Kidney capillary endothelial cell (primary cell): Measurements from ENCODE around the gene LAMA1.

Experiments used
- DNase-seq: peaks from one replicate; pipeline ENCODE4 v3.0.0-alpha.2; 2018; ENCODE audit warnings: low spot score

LAMA1 gene

DNA sequence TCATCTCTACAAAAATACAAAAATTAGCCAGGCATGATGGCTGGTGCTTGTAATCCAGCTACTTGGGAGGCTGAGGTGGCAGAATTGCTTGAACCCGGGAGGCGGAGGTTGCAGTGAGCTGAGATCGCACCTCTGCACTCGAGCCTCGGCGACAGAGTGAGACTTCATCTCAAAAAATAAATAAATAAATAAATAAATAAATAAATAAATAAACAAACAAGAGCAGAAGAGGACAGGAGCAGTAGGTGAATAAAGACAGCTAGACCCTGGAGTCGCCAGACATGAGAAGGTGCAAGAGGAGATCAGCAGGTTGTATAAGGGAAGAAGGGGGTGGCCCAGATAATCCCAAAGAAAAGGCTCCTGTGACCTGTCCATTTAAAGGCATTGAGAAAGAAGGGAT, 12.3 kb downstream of the LAMA1 start:
- DNase-seq = no peak

DNA sequence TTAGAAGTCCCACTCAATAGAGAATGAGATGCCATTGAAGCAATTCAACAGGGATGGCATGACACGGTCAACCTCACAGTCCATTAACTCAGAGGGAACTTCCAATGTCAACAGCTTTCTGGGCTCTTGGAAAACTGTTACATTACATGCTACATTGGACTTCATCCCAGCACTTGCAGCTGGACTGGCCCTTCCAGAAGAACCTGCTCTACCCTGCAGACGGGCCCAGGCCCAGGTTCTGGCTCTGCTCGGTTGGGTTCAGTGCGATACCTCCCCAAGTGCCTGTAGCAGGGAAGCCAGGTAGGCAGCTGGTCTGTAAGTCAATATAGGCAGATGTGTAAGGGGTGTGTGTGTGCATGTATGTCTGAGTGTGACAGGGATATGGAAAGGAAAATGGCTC, 12.9 kb downstream of the LAMA1 start:
- no peak for DNase-seq

DNA sequence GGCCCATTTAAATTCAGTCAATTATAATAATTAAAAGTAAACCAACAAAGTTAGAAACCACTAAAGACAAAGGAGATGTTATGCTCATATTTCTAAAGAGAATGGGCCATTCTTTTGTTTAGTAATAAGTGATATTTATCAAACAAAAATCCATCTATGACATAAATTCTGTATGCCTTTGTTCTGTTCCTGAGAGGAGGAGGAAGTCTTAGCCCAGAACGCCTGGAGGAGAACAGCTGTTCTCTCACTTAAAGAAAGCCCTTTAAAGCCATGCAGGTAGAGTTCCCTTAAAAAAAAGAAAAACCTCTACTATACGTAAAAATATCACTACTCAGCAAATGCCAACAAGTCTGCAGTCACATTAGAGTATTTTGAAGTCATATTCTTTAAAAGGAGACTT, 15.5 kb downstream of the LAMA1 start:
- DNase-seq = no peak

DNA sequence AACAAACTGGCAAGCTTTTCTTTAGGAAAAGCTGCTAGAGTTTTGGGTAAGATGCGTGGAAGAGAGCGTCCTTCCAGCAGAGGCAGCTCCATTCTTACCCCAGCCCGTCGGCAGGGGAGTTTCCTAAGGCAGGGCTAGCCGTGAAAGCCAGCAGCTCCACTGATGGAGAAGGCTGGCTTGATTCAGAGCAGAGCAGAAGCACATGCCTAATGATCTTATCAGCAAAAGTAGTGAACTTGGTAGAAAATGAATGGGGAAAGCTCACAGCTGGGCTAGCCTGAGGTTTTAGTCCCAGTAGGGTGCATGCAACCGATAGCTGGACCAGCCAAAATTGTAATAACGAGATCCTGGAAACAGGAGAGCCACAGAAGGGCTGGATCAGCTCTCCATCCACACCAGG, 20.8 kb downstream of the LAMA1 start:
- no peak for DNase-seq

DNA sequence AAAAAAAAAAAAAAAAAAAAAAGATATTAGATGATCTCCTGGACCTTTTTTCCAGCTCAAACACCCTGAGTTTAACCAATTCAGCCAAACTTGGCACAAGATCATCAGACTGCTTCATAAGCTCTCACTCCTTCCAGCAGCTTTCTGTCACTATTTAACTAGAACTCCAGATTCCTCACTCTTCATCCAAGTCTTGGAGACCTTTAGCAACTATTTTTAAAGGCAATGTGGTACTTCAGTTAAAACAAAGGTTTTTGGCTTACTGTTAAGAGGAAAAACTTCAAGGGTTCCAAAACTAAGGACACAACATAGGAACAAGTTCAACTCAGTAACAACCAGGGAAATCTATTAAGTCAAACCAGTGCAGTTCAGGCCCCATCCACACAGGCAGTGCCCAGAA, 23.2 kb downstream of the LAMA1 start:
- DNase-seq = no peak

DNA sequence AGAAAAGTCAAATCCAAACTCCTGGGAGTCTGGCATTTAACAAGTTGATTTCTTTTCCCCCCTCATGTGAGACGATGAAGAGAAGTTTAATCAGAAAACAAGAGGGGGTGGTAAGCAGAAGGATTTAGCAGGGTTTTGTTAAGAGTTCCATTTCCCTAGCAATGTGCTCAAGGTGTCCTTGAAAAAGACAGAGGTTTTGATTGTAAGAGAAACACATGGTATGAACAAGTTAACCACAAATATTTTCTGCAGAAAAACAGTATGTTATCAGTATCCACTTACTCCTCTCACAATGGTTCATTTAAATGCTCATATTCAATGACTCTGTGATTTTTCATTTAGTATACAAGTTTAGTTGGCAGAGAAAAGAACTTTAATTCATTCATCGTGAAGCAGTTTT, 26.8 kb downstream of the LAMA1 start:
- no peak for DNase-seq

DNA sequence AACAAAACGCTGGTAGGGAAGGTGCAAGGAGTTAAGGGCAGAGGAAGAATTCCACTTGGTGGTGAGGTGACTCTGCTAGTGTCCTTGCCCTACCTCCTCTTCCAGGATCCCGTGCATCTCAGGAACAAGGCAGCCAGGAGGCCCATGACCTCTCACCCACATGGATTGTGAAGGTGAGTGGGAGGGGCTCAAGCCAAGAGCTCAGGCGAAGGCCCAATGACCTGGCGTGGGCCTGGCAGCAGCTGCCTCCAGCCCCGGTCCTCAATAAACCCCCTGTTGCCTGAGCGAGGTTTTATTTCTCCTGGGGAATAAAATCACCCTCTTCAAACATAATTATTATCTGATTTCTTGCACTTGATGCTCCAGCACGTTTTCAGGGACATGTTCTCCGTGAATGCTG, 28.2 kb downstream of the LAMA1 start:
- DNase-seq = no peak

DNA sequence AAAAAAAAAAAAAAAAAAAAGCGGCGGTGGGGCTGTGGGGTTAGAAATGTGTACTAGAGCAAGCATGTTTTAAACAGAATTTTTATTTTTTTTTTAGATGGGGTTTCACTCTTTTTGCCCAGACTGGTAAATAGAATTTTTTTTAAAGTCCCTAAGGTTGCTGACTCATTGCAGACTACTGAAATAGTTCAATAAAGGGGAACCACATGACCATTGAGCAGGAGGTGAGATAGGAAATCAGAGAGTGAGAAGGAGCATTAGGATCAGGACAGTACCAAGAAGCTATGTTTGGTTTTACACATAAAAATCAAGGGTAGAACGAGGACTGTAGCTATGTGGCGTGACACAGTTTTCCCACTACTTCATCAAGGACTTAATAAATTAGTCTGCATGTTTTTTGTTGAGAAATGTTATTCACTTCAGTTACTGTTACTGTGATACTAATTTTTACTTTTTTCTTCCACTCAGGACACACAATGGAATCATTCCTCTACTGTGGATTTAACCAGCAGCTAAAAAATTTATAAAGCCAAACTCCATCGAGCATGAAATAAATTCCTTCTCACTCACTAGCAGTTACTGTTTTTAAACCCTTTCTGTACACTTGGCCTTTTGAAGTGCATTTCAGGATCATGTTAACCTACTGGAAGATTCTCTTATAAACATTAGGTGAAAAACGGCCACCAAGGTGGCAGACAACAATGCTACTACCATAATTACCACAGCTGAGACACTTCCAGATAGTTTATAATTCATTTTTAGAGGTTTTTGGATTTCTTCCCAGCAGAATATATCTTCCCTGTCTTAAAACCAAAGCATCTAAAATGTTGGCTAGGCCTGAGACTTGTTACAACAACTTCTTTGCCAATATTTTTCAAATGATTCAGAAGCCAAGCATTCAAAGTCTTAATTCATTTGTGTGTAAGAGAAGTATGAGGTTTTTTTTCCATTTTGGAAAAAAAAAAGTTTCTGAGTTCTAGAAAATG, 33.2 kb downstream of the LAMA1 start:
- DNase-seq = no peak

DNA sequence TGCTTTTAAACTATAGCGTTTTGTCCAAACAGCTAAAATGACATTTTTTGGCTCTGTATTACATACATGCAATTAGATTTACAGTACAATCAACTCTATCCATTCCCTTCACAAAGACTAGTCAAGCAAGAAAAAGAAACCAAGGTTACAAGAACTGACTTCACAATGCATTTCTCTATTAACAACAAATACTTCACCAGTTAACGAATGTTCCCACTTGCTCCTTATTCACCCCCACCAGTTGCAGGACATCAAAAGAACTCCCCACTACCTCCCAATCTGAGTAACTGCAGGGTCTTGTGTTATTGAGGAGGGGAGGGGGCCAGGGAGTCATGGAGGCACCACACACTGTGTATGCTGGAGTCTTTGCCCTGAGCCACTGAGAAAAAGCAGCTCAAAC, 34.9 kb downstream of the LAMA1 start:
- DNase-seq = no peak

DNA sequence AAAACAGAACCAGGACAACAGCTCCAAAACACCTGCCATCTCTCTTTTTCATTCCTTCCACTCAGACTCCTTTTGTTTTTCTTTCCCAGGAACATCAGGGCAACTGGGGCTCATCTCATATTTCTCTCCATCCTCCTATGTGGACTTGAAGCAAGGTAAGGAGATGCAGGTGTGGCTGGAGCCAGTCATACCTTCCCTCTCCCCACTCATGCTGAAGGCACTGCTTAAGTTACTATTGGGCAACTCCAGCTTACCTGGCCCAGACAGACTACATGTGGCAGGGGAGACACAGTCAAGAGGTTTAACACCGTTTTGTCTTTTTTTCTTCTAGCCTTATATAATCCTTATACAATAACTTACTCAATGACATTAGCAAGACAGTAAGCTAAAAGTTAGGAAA, 38.4 kb downstream of the LAMA1 start:
- no peak for DNase-seq

DNA sequence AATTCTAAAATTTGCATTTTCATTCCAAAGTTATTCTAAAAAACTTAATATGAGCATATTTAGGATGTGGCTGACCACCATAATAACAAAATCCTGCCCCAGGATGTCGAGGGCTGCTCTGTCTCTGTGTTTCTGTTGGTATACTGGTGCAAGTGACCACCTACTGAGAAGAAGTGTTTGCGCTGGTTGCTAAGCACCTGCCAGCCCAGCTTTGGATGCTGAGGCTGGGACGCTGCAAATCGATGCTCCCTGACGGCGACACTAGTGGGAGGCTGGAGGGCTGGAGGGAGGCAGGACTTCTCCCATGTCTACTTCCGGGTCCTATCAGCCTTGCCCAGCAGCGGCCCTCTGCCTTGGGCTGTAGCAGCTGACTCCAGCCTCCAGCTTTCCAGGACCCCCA, 45.0 kb downstream of the LAMA1 start:
- DNase-seq = no peak

DNA sequence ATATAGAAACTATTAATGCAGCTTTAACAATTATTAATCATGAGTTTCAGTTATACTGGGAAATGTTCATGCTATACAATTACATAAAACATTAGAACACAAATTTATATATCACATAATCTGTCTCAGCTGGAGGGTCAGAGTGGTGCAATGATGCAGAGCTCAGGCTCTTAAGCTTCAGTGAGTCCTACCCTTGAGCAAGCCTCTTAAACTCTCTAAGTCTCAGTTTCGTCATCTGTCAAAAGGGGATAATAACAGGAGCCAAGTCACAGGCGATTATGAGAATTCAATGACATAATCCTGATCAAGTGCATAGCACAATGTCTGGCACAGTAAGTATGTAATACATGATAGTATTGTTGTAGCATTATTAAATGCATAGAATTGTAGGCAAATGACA, 46.0 kb downstream of the LAMA1 start:
- no peak for DNase-seq

DNA sequence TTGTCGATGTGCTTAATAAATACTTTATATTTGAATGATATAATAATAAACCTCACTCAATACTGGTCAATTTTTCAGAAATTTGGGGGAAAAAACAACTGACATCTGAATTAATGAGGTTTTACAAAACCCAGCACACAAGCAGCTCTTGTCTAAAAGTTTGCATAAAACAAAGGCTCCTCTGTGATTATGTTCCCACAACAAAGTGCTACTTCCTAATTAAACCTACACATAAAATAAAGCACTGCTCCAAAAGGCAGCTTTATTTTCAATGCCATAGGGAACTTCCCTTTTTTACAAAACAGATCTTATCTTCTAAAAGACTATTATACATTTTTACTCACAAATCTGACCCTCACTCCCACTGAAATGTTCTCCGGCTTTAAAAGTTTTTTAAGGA, 47.1 kb downstream of the LAMA1 start:
- DNase-seq = no peak

DNA sequence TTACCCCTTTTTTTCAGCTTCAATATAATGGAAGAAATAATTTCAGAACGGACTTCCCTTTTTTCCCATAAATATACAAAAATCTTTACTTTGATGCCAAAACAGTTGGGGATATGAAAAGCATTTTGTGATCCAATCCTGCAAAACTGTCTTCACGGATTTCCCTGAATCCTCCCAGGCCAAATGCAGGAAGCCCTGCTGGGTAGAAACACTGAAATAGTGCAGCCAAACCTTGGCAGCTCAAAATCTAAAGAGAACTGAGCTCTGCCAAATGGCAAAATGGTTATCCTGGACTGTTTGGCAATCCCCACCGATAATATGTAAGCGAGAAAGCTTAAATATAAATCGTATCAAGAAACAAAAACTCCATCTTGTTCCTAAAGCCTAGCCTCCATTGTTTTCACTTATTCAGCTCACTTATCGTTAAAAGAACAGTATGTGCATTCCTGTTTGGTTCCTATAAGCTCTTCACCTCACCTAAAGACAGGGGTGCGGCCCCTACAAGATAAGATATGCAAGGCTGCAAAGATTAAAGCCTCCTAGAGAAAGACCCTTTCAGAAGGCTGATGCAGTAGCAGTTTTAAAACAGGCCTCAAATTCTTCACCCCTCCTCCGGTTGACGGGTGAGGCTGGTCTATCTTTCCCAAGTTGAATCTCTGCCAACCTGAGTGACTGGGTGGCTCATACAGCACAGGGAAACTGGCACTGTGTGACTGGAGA, 48.6 kb downstream of the LAMA1 start:
- DNase-seq = no peak

DNA sequence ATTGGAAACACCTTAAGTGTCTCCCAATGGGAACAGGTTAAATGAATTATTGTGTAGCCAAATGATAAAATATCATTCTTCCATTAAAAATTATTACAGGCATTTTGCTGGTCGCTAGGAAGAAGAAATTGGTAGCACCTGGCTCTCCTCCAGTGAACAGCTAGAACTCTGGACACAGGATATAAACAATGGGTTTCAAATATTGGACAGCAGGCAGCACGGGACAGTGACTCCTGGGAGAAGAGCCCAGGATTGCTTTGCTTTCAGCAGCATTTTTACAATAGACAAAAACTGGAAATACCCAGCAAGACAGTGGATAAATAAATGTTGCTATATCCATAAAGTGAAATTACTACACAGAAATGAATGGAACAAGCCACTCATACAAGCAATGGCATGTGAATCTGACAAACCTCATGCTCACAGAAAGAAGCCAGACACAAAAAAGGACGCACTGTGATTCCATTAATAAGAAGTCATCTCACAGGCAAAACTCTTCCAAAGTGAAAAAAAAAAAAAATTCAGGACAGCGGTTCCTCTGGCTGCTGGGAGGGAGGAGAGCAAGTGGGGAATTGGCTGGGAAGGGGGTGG, 50.5 kb downstream of the LAMA1 start:
- DNase-seq = no peak

DNA sequence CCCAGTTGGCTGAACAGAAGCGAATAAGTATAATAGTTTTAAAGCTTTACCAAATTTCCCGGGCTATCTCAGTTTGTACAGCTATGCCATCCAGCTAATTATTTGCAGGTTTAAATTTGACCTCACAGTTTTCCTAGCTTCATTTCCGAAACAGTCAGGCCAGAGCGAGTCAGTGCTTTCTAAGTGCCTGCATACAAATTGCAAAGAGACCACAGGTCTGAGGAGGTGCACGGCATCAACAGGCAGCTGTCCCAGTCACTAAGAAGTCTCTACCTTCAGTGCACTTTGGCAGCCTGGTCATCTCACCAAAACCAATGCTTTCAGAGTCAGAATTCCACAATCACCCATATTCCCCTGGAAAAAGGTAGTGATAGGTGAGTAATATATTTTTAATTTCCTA, 51.9 kb downstream of the LAMA1 start:
- DNase-seq = no peak

DNA sequence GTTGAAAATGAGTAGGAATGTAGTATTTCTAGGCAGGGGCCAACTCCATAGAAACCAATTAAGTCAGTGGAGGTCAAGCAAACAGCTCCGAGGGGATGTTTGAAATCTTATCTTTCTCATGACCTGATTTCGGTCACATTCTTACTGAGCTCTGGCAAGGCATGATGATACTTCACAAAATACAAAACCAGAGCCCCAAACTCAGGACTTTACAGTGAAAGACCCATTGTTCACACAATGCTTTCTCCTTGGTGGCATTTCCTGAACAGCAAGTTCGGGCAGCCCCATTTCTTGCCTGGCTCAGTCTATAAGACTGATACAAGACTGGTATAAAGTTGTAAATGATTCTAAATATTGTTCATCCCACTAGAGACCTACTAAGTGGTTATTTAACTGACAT, 53.3 kb downstream of the LAMA1 start:
- DNase-seq = no peak

DNA sequence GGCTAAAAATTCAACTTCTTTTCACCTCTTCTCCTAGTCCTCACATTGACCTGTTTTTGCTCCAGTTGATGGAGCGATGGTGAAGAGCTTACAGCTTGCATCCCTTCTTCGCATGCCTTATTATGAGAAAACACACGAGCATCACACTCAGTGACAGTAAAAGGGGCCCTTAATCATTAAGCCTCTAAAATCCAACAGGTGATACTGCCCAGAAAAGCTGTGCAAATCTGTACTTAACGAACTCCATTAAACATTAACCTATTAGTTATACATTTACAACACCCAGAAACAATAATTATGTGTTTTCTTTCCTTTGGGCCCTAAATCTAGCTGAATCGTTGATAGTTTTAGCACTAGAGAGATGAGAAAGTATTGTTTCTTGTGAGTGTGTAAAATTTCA, 54.8 kb downstream of the LAMA1 start:
- DNase-seq = no peak

DNA sequence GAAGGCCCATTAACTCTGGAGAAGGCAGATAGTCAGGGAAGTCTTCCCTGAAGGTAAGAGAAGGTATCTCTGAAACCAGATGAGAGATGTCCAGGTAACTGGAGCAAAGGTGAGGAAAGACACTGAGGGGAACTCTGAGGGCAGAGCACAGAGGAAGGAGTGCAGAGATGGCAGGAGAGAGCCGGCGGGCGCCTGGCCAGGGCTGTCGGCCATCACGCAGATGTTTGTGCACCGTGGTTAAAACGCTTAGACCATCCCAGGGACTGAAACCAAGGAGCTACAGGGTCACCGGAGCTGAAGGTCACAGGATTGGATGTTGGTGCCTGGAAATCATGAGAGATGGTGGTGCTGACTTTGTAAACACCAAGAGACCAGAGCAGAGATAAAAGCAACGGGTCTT, 55.4 kb downstream of the LAMA1 start:
- no peak for DNase-seq

DNA sequence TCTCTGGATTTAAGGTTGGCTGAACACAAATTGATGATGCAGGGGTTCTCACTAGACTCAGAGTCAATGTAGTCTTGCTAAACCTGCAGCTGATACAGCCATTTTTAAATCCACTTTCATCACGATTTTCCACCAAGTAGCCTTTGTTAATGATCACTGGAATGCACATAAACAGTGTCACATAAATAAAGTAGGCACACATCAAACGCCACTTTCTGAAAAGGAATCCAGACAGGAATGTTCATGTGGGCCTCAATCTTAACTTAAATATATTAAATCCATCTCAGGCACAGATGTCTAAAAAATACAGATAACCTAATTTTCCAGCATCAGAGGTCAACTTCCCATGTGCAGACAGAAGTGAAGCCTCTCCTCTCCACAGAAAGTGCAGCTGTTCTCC, 58.3 kb downstream of the LAMA1 start:
- no peak for DNase-seq

DNA sequence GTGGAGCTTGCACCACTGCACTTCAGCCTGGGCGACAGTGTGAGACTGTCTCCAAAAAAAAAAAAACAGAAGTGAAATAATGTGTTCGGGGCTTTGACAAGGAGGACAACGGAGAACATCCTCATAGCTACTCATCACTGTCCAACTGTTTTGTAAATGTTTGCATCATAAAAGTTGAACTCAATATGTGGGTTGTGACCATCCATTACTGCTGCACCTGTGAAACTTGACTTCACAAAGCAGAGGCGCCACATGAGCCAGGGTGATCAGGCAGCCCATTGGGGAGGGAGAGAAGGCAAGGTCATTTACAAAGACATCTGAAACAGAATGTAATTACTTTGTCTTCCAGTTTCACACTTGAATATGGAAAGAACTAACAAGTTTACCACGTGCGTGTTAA, 61.6 kb downstream of the LAMA1 start:
- DNase-seq = no peak

DNA sequence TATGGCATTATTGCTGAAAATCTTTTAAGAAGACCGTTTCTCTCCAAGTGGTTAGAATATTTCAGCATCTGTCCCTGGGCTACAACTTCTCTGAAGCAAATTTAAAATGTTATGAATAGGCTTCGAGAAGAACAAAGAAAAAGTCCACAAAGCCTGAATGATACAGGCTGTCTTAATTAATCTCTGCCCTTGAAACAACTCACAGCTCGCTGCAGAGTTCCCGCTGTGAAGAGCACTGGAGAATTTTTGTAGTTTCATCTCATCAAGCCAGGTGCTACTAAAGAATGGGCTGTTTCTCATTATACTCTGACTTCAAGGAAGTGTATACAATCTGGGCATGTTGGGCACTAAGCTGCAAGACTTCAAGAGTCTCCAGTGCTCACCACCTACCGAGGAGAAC, 67.6 kb downstream of the LAMA1 start:
- DNase-seq = no peak

DNA sequence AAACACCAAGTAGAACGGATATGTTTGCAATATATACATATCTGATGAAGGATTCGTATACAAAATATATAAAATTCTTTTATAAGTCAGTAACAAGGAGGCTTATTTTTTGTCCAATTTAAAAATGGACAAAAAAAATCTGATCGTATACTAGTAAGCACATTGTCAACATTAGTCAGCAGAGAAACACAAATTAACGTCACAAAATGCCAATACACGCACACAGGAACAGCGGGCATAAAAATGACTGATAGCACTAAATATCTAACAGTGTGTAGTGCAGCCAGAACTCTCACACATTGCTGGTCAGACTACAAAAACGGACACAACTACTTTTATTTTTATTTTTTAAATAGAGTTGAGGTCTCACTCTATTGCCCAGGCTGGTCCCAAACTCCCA, 69.5 kb downstream of the LAMA1 start:
- no peak for DNase-seq
